ENCODE data around the gene LPCAT3. TPM values are rescaled to one million over a fixed set of nuclear protein-coding genes. Genes with fewer than 3 reads are reported as not detected.

LPCAT3 gene
- total and polyA plus RNA-seq, 2 experiments from 2014 or later: 11.8 to 19.7 TPM

DNA sequence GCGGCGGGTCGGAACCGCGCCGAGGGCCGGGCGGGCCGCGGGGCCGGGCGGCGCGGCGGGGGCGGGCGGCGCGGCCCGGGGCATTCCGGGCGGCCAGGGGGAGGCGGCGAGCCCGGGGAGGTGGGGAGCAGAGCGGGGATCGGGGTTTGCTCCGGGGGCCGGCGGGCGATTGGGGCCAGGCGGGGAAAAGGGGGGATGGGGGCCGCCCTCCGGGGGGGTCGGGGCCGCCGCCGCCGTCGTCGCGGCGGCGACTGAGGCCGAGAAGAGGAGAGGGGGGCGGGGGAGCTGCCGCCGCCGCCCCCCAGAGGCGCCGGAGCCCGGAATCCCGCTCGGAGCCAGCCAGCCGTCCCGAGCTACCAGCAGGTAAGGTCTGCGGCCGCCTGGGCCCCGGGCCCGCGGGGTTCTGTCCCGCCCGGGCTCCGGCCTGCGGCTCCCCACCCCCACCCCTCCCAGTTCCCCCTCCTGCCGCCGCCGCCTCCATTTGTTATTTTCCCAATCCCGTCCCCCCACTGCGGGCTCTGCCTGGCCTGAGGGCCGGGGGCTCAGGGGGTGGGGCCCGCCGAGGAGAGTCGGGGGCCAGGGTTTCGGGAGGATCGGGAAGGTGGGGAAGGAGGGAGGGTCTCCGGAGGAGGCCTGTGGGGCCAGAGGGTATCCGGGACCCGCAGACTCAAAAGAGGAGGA is 90.1 kb downstream of the LPCAT3 start:
- Histone ChIP-seq H3K79me2 (ENCODE audit: insufficient read depth) (peaks cover 61% of the 10 kb centered on the region), H3K4me1 (ENCODE audit: insufficient read depth) (peaks cover 44% of the 10 kb centered on the region), H3K4me2 (ENCODE audit: unreplicated experiment) (peak overlapping the region; percentile 95), H3K9me2 (ENCODE audit: insufficient read depth) (no peaks in the 10 kb centered on the region), H3K9me3 (ENCODE audit: low read depth) (no peaks in the 10 kb centered on the region), H3K27ac (peak overlapping the region; percentile 56), H4K20me1 (ENCODE audit: insufficient read depth) (peaks cover 10% of the 10 kb centered on the region; the same call in 1 of the 2 replicates), H2AFZ (0 out of 2 replicates have a peak overlapping the region, but pooled peaks have one; percentile 34), H3K36me3 (ENCODE audit: low read depth) (0 out of 2 replicates have a peak, but pooled peaks cover 6% of the 10 kb centered on the region), H3K9ac (peak overlapping the region; percentile 96), H3K4me3 (peak overlapping the region; percentile 99), H3K27me3 (replicated peaks; ENCODE audit: insufficient read depth) (no peaks in the 10 kb centered on the region), H3F3A (ENCODE audit: insufficient read depth) (peaks cover 52% of the 10 kb centered on the region)
- TF ChIP-seq EZH2phosphoT487 (IDR thresholded peaks at IDR 0.05; ENCODE audit: insufficient read depth, low read depth) (no peak), EZH2 (IDR thresholded peaks at IDR 0.05; ENCODE audit: insufficient read depth, poor library complexity, severe bottlenecking) (no peak)
- DNase-seq: peak; percentile 48
- WGBS, 2 experiments (ENCODE audit: low coverage in 1 of 2, low lambda C conversion rate in 2 of 2, missing lambda C conversion rate in 2 of 2): 0 to 1% methylated on average over 2 to 49 of the region's 79 CpGs
- in situ Hi-C loops (cut with MboI): no loop called here

- peak; percentile 76 for DNase-seq
- H3K27ac ChIP-seq: peak within 1 kb of the TSS; percentile 85
- H3K36me3 ChIP-seq (ENCODE audit: low read depth): 0 out of 2 replicates have a peak, but pooled peaks cover 6% of the 10 kb centered on the region
- TF ChIP-seq EZH2 (IDR thresholded peaks at IDR 0.05; ENCODE audit: insufficient read depth, poor library complexity, severe bottlenecking): no peak
- no peak for TF ChIP-seq EZH2phosphoT487 (IDR thresholded peaks at IDR 0.05; ENCODE audit: insufficient read depth, low read depth)
- 1% methylated on average over 17 to 63 of the region's 66 CpGs for WGBS, 2 experiments (ENCODE audit: low coverage in 1 of 2, low lambda C conversion rate in 2 of 2, missing lambda C conversion rate in 2 of 2)
- peak within 1 kb of the TSS; percentile 99 for H3K4me2 ChIP-seq (ENCODE audit: unreplicated experiment)
- H2AFZ ChIP-seq: peak within 1 kb of the TSS; percentile 86
- H3K9me2 ChIP-seq (ENCODE audit: insufficient read depth): no peaks in the 10 kb centered on the region
- H4K20me1 ChIP-seq (ENCODE audit: insufficient read depth): peaks cover 10% of the 10 kb centered on the region; the same call in 1 of the 2 replicates
- no peaks in the 10 kb centered on the region for H3K27me3 ChIP-seq (replicated peaks; ENCODE audit: insufficient read depth)
- H3K4me3 ChIP-seq: peak within 1 kb of the TSS; percentile 99
- no peaks in the 10 kb centered on the region for H3K9me3 ChIP-seq (ENCODE audit: low read depth)
- peaks cover 54% of the 10 kb centered on the region for H3K79me2 ChIP-seq (ENCODE audit: insufficient read depth)
- H3K9ac ChIP-seq: peak within 1 kb of the TSS; percentile 96
- peaks cover 44% of the 10 kb centered on the region for H3K4me1 ChIP-seq (ENCODE audit: insufficient read depth)
- H3F3A ChIP-seq (ENCODE audit: insufficient read depth): peaks cover 45% of the 10 kb centered on the region
- in situ Hi-C loops (cut with MboI): no loop called here
These were observed 90.8 kb downstream of the LPCAT3 start, which contains the start of gene ATN1 for GRCh38 chr12:6927379-6928021. ATN1 (plus strand) TSS chr12:6927959; CDS start chr12:6934002, 6,043 bp downstream.

MicroRNAs within 50 kb of the gene (microRNA counts, 767-probe panel; counts per million panel counts)
- microRNA hsa-miR-141-3p: 447 counts per million, percentile 86 among the panel's probes with 10 or more counts
- 447 counts per million, percentile 86 among the panel's probes with 10 or more counts for microRNA hsa-miR-200c-3p

Small RNAs within 50 kb of the gene (microRNA-seq; reads per million reads assigned to microRNA genes)
- gene MIR141 (ENCODE audit: borderline number of aligned reads): 6.1 reads per million, percentile 6 among the genes with 10 or more reads in this experiment
- 59.8 reads per million, percentile 44 among the genes with 10 or more reads in this experiment for gene MIR200C (ENCODE audit: borderline number of aligned reads)

Small RNAs within 50 kb of the gene (small RNA-seq; reads per million reads assigned to genes)
- gene AC006512.1 (ENCODE audit: low read depth, low replicate concordance) (not detected), gene MIR141 (ENCODE audit: low read depth, low replicate concordance) (not detected), gene MIR200C (ENCODE audit: low read depth, low replicate concordance) (not detected), gene RNU7-1 (ENCODE audit: low read depth, low replicate concordance) (not detected), gene SCARNA12 (ENCODE audit: low read depth, low replicate concordance) (not detected)

Other genes with a start within 250 kb of the LPCAT3 start
- gene LAG3, start 246.0 kb downstream of the LPCAT3 start, total RNA-seq (2014; rRNA removed; shearing (Covaris generic)): not detected in 2 replicates
- 0.29 TPM in 1 of 2 replicates, not detected in the other for gene LAG3, start 246.0 kb downstream of the LPCAT3 start, polyA plus RNA-seq (2016; fragmentation: Nextera tagmentation; extraction: Ambion mirVana)
- not detected in 2 replicates for gene CD4, start 228.9 kb downstream of the LPCAT3 start, total RNA-seq (2014; rRNA removed; shearing (Covaris generic))
- gene CD4, start 228.9 kb downstream of the LPCAT3 start, polyA plus RNA-seq (2016; fragmentation: Nextera tagmentation; extraction: Ambion mirVana): not detected in 2 replicates
- 0.51 and 2.8 TPM in 2 replicates for gene GPR162, start 196.7 kb downstream of the LPCAT3 start, total RNA-seq (2014; rRNA removed; shearing (Covaris generic))
- 0.14 and 0.21 TPM in 2 replicates for gene GPR162, start 196.7 kb downstream of the LPCAT3 start, polyA plus RNA-seq (2016; fragmentation: Nextera tagmentation; extraction: Ambion mirVana)
- gene P3H3, start 190.1 kb downstream of the LPCAT3 start, total RNA-seq (2014; rRNA removed; shearing (Covaris generic)): 32.5 and 43.0 TPM in 2 replicates
- gene P3H3, start 190.1 kb downstream of the LPCAT3 start, polyA plus RNA-seq (2016; fragmentation: Nextera tagmentation; extraction: Ambion mirVana): 37.6 and 39.1 TPM in 2 replicates
- 1.0 and 3.2 TPM in 2 replicates for gene GNB3, start 177.6 kb downstream of the LPCAT3 start, total RNA-seq (2014; rRNA removed; shearing (Covaris generic))
- 1.5 and 2.2 TPM in 2 replicates for gene GNB3, start 177.6 kb downstream of the LPCAT3 start, polyA plus RNA-seq (2016; fragmentation: Nextera tagmentation; extraction: Ambion mirVana)
- gene CDCA3, start 167.2 kb downstream of the LPCAT3 start, total RNA-seq (2014; rRNA removed; shearing (Covaris generic)): 19.6 and 23.9 TPM in 2 replicates
- gene CDCA3, start 167.2 kb downstream of the LPCAT3 start, polyA plus RNA-seq (2016; fragmentation: Nextera tagmentation; extraction: Ambion mirVana): 30.2 and 31.4 TPM in 2 replicates
- 96.2 and 97.5 TPM in 2 replicates for gene USP5, start 166.3 kb downstream of the LPCAT3 start, total RNA-seq (2014; rRNA removed; shearing (Covaris generic))
- gene USP5, start 166.3 kb downstream of the LPCAT3 start, polyA plus RNA-seq (2016; fragmentation: Nextera tagmentation; extraction: Ambion mirVana): 73.2 and 77.9 TPM in 2 replicates
- 1,720 and 1,799 TPM in 2 replicates for gene TPI1, start 150.9 kb downstream of the LPCAT3 start, total RNA-seq (2014; rRNA removed; shearing (Covaris generic))
- gene TPI1, start 150.9 kb downstream of the LPCAT3 start, polyA plus RNA-seq (2016; fragmentation: Nextera tagmentation; extraction: Ambion mirVana): 1,936 and 1,978 TPM in 2 replicates
- 4.4 and 4.6 TPM in 2 replicates for gene SPSB2, start 145.2 kb downstream of the LPCAT3 start, total RNA-seq (2014; rRNA removed; shearing (Covaris generic))
- gene SPSB2, start 145.2 kb downstream of the LPCAT3 start, polyA plus RNA-seq (2016; fragmentation: Nextera tagmentation; extraction: Ambion mirVana): 4.1 and 4.8 TPM in 2 replicates
- gene LRRC23, start 113.7 kb downstream of the LPCAT3 start, total RNA-seq (2014; rRNA removed; shearing (Covaris generic)): 4.3 and 4.6 TPM in 2 replicates
- 4.5 and 6.2 TPM in 2 replicates for gene LRRC23, start 113.7 kb downstream of the LPCAT3 start, polyA plus RNA-seq (2016; fragmentation: Nextera tagmentation; extraction: Ambion mirVana)
- 10.1 and 16.3 TPM in 2 replicates for gene ENO2, start 103.9 kb downstream of the LPCAT3 start, total RNA-seq (2014; rRNA removed; shearing (Covaris generic))
- gene ENO2, start 103.9 kb downstream of the LPCAT3 start, polyA plus RNA-seq (2016; fragmentation: Nextera tagmentation; extraction: Ambion mirVana): 32.8 and 34.2 TPM in 2 replicates
- 6.5 and 8.7 TPM in 2 replicates for gene ATN1, start 90.5 kb downstream of the LPCAT3 start, total RNA-seq (2014; rRNA removed; shearing (Covaris generic))
- 13.3 and 14.7 TPM in 2 replicates for gene ATN1, start 90.5 kb downstream of the LPCAT3 start, polyA plus RNA-seq (2016; fragmentation: Nextera tagmentation; extraction: Ambion mirVana)
- gene RNU7-1, start 74.7 kb downstream of the LPCAT3 start, total RNA-seq (2014; rRNA removed; shearing (Covaris generic)): not detected in 2 replicates
- not detected in 2 replicates for gene RNU7-1, start 74.7 kb downstream of the LPCAT3 start, polyA plus RNA-seq (2016; fragmentation: Nextera tagmentation; extraction: Ambion mirVana)
- gene C12orf57, start 74.5 kb downstream of the LPCAT3 start, total RNA-seq (2014; rRNA removed; shearing (Covaris generic)): 261 and 264 TPM in 2 replicates
- gene C12orf57, start 74.5 kb downstream of the LPCAT3 start, polyA plus RNA-seq (2016; fragmentation: Nextera tagmentation; extraction: Ambion mirVana): 247 and 257 TPM in 2 replicates
- gene PTPN6, start 67.1 kb downstream of the LPCAT3 start, total RNA-seq (2014; rRNA removed; shearing (Covaris generic)): not detected in 2 replicates
- 0.21 and 0.35 TPM in 2 replicates for gene PTPN6, start 67.1 kb downstream of the LPCAT3 start, polyA plus RNA-seq (2016; fragmentation: Nextera tagmentation; extraction: Ambion mirVana)
- gene PHB2, start 47.8 kb downstream of the LPCAT3 start, total RNA-seq (2014; rRNA removed; shearing (Covaris generic)): 212 and 221 TPM in 2 replicates
- 130 and 137 TPM in 2 replicates for gene PHB2, start 47.8 kb downstream of the LPCAT3 start, polyA plus RNA-seq (2016; fragmentation: Nextera tagmentation; extraction: Ambion mirVana)
- gene EMG1, start 47.6 kb downstream of the LPCAT3 start, total RNA-seq (2014; rRNA removed; shearing (Covaris generic)): 25.9 and 39.2 TPM in 2 replicates
- gene EMG1, start 47.6 kb downstream of the LPCAT3 start, polyA plus RNA-seq (2016; fragmentation: Nextera tagmentation; extraction: Ambion mirVana): 68.6 and 72.1 TPM in 2 replicates
- 174 and 200 TPM in 2 replicates for gene C1S, start 42.2 kb upstream of the LPCAT3 start, total RNA-seq (2014; rRNA removed; shearing (Covaris generic))
- gene C1S, start 42.2 kb upstream of the LPCAT3 start, polyA plus RNA-seq (2016; fragmentation: Nextera tagmentation; extraction: Ambion mirVana): 195 and 198 TPM in 2 replicates
- 51.1 and 52.2 TPM in 2 replicates for gene C1R, start 74.0 kb upstream of the LPCAT3 start, total RNA-seq (2014; rRNA removed; shearing (Covaris generic))
- gene C1R, start 74.0 kb upstream of the LPCAT3 start, polyA plus RNA-seq (2016; fragmentation: Nextera tagmentation; extraction: Ambion mirVana): 75.0 and 78.9 TPM in 2 replicates
- 22.2 and 26.7 TPM in 2 replicates for gene C1RL, start 90.7 kb upstream of the LPCAT3 start, total RNA-seq (2014; rRNA removed; shearing (Covaris generic))
- 14.3 and 14.9 TPM in 2 replicates for gene C1RL, start 90.7 kb upstream of the LPCAT3 start, polyA plus RNA-seq (2016; fragmentation: Nextera tagmentation; extraction: Ambion mirVana)
- gene RBP5, start 110.4 kb upstream of the LPCAT3 start, total RNA-seq (2014; rRNA removed; shearing (Covaris generic)): not detected in 2 replicates
- 0.38 TPM in 1 of 2 replicates, not detected in the other for gene RBP5, start 110.4 kb upstream of the LPCAT3 start, polyA plus RNA-seq (2016; fragmentation: Nextera tagmentation; extraction: Ambion mirVana)
- 4.5 and 12.3 TPM in 2 replicates for gene CLSTN3, start 111.9 kb upstream of the LPCAT3 start, total RNA-seq (2014; rRNA removed; shearing (Covaris generic))
- 1.8 and 2.9 TPM in 2 replicates for gene CLSTN3, start 111.9 kb upstream of the LPCAT3 start, polyA plus RNA-seq (2016; fragmentation: Nextera tagmentation; extraction: Ambion mirVana)
- 22.3 and 27.8 TPM in 2 replicates for gene PEX5, start 171.2 kb upstream of the LPCAT3 start, total RNA-seq (2014; rRNA removed; shearing (Covaris generic))
- 6.6 and 6.8 TPM in 2 replicates for gene PEX5, start 171.2 kb upstream of the LPCAT3 start, polyA plus RNA-seq (2016; fragmentation: Nextera tagmentation; extraction: Ambion mirVana)